Trophoblast cell (in vitro differentiated cells and primary cell): ENCODE measurements around the gene RPS18.
A peak's percentile ranks its signal among the peaks of the same experiment; 100 is the strongest.

Source experiments
- DNase-seq, 2 donors: peaks; one replicate each; pipeline ENCODE4 v3.0.0-alpha.2; 2016
- H2AFZ ChIP-seq: 2 replicates; pipeline ENCODE4 v1.6.1; 2013; ENCODE audit warnings: low read length, moderate library complexity, mild to moderate bottlenecking; ENCODE audit not compliant: insufficient read depth, poor library complexity
- H2AK5ac ChIP-seq: 2 replicates; pipeline ENCODE4 v1.6.1; 2013; ENCODE audit warnings: mild to moderate bottlenecking, low read length
- H2BK120ac ChIP-seq: 2 replicates; pipeline ENCODE4 v1.6.1; 2013; ENCODE audit warnings: low read length, mild to moderate bottlenecking, moderate library complexity; ENCODE audit not compliant: insufficient read depth, poor library complexity
- H2BK12ac ChIP-seq: 2 replicates; pipeline ENCODE4 v1.6.1; 2013; ENCODE audit warnings: mild to moderate bottlenecking, low read length, moderate library complexity
- H2BK5ac ChIP-seq: 2 replicates; pipeline ENCODE4 v1.6.1; 2013; ENCODE audit warnings: low read length, low read depth, moderate library complexity, mild to moderate bottlenecking; ENCODE audit not compliant: poor library complexity
- H3K14ac ChIP-seq: 2 replicates; pipeline ENCODE4 v1.6.1; 2013; ENCODE audit warnings: mild to moderate bottlenecking, low read length
- H3K18ac ChIP-seq: 2 replicates; pipeline ENCODE4 v1.6.1; 2013; ENCODE audit warnings: mild to moderate bottlenecking, low read length
- H3K23ac ChIP-seq: 2 replicates; pipeline ENCODE4 v1.6.1; 2013; ENCODE audit warnings: low read length
- H3K27ac ChIP-seq: 2 replicates; pipeline ENCODE4 v1.5.1; 2013; ENCODE audit warnings: low read depth, mild to moderate bottlenecking, inconsistent platforms, low read length, moderate library complexity
- H3K27me3 ChIP-seq: 2 replicates; pipeline ENCODE4 v1.6.1; 2013; ENCODE audit warnings: inconsistent platforms, mild to moderate bottlenecking, low read length, moderate library complexity; ENCODE audit not compliant: insufficient read depth
- H3K36me3 ChIP-seq, 2 experiments: 1 replicate in 1 of 2; 2 replicates in 1 of 2; pipeline ENCODE4 v1.6.1; 2013; ENCODE audit warnings: low read length in 2 of 2, mild to moderate bottlenecking in 2 of 2, moderate library complexity in 1 of 2; ENCODE audit not compliant: insufficient read depth in 2 of 2, control insufficient read depth in 1 of 2
- H3K4ac ChIP-seq: 2 replicates; pipeline ENCODE4 v1.6.1; 2013; ENCODE audit warnings: low read depth, mild to moderate bottlenecking, low read length, moderate library complexity
- H3K4me1 ChIP-seq, 2 experiments: 1 replicate in 1 of 2; 2 replicates in 1 of 2; pipeline ENCODE4 v1.6.1; 2013; ENCODE audit warnings: low read length in 2 of 2, mild to moderate bottlenecking in 2 of 2, moderate library complexity in 1 of 2; ENCODE audit not compliant: insufficient read depth in 2 of 2, control insufficient read depth in 1 of 2
- H3K4me2 ChIP-seq: 2 replicates; pipeline ENCODE4 v1.6.1; 2013; ENCODE audit warnings: inconsistent platforms, mild to moderate bottlenecking, low read length, moderate library complexity
- H3K4me3 ChIP-seq: 2 replicates; pipeline ENCODE4 v1.5.1; 2013; ENCODE audit warnings: mild to moderate bottlenecking, low read depth, low read length, inconsistent platforms
- H3K79me1 ChIP-seq: one replicate; pipeline ENCODE4 v1.6.1; 2013; ENCODE audit warnings: low read length
- H3K79me2 ChIP-seq: 2 replicates; pipeline ENCODE4 v1.6.1; 2013; ENCODE audit warnings: low read length, mild to moderate bottlenecking; ENCODE audit not compliant: control insufficient read depth, insufficient read depth, poor library complexity
- H3K9ac ChIP-seq: 2 replicates; pipeline ENCODE4 v1.6.1; 2013; ENCODE audit warnings: mild to moderate bottlenecking, low read length
- H3K9me3 ChIP-seq: 2 replicates; pipeline ENCODE4 v1.6.1; 2013; ENCODE audit warnings: low read depth, mild to moderate bottlenecking, control low read depth, inconsistent platforms, low read length; ENCODE audit not compliant: insufficient read depth
- H4K12ac ChIP-seq: 2 replicates; pipeline ENCODE4 v1.6.1; 2013; ENCODE audit warnings: low read depth, mild to moderate bottlenecking, low read length, moderate library complexity
- H4K8ac ChIP-seq: 2 replicates; pipeline ENCODE4 v1.6.1; 2013; ENCODE audit warnings: low read depth, mild to moderate bottlenecking, low read length, moderate library complexity
- H4K91ac ChIP-seq: one replicate; pipeline ENCODE4 v1.6.1; 2013; ENCODE audit warnings: low read depth, mild to moderate bottlenecking, low read length, moderate library complexity
- WGBS: extraction: QIAGEN DNeasy Blood & Tissue Kit; methylation state at CpG from one replicate; pipeline ENCODE4 v1.1.7; 2013; ENCODE audit warnings: missing lambda C conversion rate; ENCODE audit not compliant: insufficient read length, insufficient coverage; ENCODE audit errors: extremely low coverage; 5-methylcytosine and 5-hydroxymethylcytosine counted together

The RPS18 gene

GRCh38 chr6:33323623-33323948 lies 51.7 kb downstream of the RPS18 start:
- H3K14ac ChIP-seq = no peak overlapping the region
- H3K23ac ChIP-seq = no peak overlapping the region
- no peak overlapping the region for H3K27ac ChIP-seq
- peak overlapping the region; percentile 40 for H2AFZ ChIP-seq
- no peak overlapping the region for H2BK120ac ChIP-seq
- no peak for DNase-seq
- peaks cover 25 to 28% of the 10 kb centered on the region in 2 experiments for H3K36me3 ChIP-seq
- no peak overlapping the region for H4K91ac ChIP-seq
- H3K79me1 ChIP-seq = peaks cover 8% of the 10 kb centered on the region
- H2BK5ac ChIP-seq = no peak overlapping the region
- no peak overlapping the region for H4K8ac ChIP-seq
- H3K4me3 ChIP-seq = no peak overlapping the region
- no peak overlapping the region for H3K18ac ChIP-seq
- no peak overlapping the region for H3K4ac ChIP-seq
- no peaks in the 10 kb centered on the region for H3K27me3 ChIP-seq
- H3K4me1 ChIP-seq = peaks cover 20 to 23% of the 10 kb centered on the region in 2 experiments
- H2BK12ac ChIP-seq = no peak overlapping the region
- peak overlapping the region; percentile 80 for H3K4me2 ChIP-seq
- WGBS = no CpG with 5 or more reads among the region's 12 CpGs
- no peak overlapping the region for H4K12ac ChIP-seq
- no peak overlapping the region for H2AK5ac ChIP-seq
- peaks cover 8% of the 10 kb centered on the region for H3K79me2 ChIP-seq
- no peaks in the 10 kb centered on the region for H3K9me3 ChIP-seq
- H3K9ac ChIP-seq = no peak overlapping the region

- H3K79me2 ChIP-seq = peaks cover 8% of the 10 kb centered on the region
- no peak overlapping the region for H4K91ac ChIP-seq
- no peak overlapping the region for H2AFZ ChIP-seq
- DNase-seq = no peak
- no peak overlapping the region for H3K14ac ChIP-seq
- H2AK5ac ChIP-seq = no peak overlapping the region
- WGBS = no CpG with 5 or more reads among the region's 7 CpGs
- peak overlapping the region; percentile 80 for H3K4me2 ChIP-seq
- no peak overlapping the region for H2BK12ac ChIP-seq
- H3K18ac ChIP-seq = no peak overlapping the region
- H2BK120ac ChIP-seq = no peak overlapping the region
- no peak overlapping the region for H3K4ac ChIP-seq
- H3K23ac ChIP-seq = no peak overlapping the region
- peaks cover 8% of the 10 kb centered on the region for H3K79me1 ChIP-seq
- no peaks in the 10 kb centered on the region for H3K27me3 ChIP-seq
- no peak overlapping the region for H4K12ac ChIP-seq
- H3K4me1 ChIP-seq = peaks cover 17 to 19% of the 10 kb centered on the region in 2 experiments
- H3K4me3 ChIP-seq = no peak overlapping the region
- no peak overlapping the region for H2BK5ac ChIP-seq
- H3K9ac ChIP-seq = no peak overlapping the region
- no peak overlapping the region for H3K27ac ChIP-seq
- no peak overlapping the region for H4K8ac ChIP-seq
- H3K36me3 ChIP-seq = peaks cover 21 to 23% of the 10 kb centered on the region in 2 experiments
- H3K9me3 ChIP-seq = peaks cover 1% of the 10 kb centered on the region
Observed at GRCh38 chr6:33324125-33324524, 52.2 kb downstream of the RPS18 start.
